Measurements from ENCODE around the gene RAB34. TPM values are rescaled to one million over a fixed set of nuclear protein-coding genes. Genes with fewer than 3 reads are reported as not detected.
"Not testable (repeated sequence)": the region's sequence is repeated elsewhere in the genome, so short reads cannot be mapped to it uniquely, and the experiment has no call there.

The RAB34 gene
- total and polyA plus RNA-seq, 8 donors, result 35.6 to 101 (median 75.4) TPM

DNA sequence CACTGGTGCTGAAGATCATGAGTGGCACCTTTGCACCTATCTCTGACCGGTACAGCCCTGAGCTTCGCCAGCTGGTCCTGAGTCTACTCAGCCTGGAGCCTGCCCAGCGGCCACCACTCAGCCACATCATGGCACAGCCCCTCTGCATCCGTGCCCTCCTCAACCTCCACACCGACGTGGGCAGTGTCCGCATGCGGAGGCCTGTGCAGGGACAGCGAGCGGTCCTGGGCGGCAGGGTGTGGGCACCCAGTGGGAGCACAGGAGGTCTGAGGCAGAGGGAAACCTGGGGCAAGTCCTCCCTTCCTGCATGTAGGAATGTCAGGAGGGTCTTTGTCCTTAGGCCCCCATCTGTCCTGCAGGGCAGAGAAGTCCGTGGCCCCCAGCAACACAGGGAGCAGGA lies 19.6 kb upstream of the RAB34 start:
- Histone ChIP-seq H3K4me3 (no peak overlapping the region), H3K4me1 (peaks cover 0 to 14% (median 10%) of the 10 kb centered on the region in 4 donors), H3K27me3 (no peaks in the 10 kb centered on the region), H3K9me3 (no peaks in the 10 kb centered on the region), H3K27ac (no peak overlapping the region), H3K36me3 (peaks cover 0 to 14% (median 3%) of the 10 kb centered on the region in 4 donors)
- TF ChIP-seq POLR2A (IDR thresholded peaks at IDR 0.05), result no peak
- TF ChIP-seq EP300 (IDR thresholded peaks at IDR 0.05), result no peak
- TF ChIP-seq, protein P1, sequence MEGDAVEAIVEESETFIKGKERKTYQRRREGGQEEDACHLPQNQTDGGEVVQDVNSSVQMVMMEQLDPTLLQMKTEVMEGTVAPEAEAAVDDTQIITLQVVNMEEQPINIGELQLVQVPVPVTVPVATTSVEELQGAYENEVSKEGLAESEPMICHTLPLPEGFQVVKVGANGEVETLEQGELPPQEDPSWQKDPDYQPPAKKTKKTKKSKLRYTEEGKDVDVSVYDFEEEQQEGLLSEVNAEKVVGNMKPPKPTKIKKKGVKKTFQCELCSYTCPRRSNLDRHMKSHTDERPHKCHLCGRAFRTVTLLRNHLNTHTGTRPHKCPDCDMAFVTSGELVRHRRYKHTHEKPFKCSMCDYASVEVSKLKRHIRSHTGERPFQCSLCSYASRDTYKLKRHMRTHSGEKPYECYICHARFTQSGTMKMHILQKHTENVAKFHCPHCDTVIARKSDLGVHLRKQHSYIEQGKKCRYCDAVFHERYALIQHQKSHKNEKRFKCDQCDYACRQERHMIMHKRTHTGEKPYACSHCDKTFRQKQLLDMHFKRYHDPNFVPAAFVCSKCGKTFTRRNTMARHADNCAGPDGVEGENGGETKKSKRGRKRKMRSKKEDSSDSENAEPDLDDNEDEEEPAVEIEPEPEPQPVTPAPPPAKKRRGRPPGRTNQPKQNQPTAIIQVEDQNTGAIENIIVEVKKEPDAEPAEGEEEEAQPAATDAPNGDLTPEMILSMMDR (IDR thresholded peaks at IDR 0.05), result no peak
- no peak for TF ChIP-seq POLR2AphosphoS5 (IDR thresholded peaks at IDR 0.05)
- no peak for DNase-seq
- 93 to 99% (median 94%) methylated on average over 10 to 12 of the region's 12 CpGs for WGBS, 5 donors
- intact Hi-C loops (cut with DNase I; ENCODE audit: low total_unique reads), result no loop called here

DNA sequence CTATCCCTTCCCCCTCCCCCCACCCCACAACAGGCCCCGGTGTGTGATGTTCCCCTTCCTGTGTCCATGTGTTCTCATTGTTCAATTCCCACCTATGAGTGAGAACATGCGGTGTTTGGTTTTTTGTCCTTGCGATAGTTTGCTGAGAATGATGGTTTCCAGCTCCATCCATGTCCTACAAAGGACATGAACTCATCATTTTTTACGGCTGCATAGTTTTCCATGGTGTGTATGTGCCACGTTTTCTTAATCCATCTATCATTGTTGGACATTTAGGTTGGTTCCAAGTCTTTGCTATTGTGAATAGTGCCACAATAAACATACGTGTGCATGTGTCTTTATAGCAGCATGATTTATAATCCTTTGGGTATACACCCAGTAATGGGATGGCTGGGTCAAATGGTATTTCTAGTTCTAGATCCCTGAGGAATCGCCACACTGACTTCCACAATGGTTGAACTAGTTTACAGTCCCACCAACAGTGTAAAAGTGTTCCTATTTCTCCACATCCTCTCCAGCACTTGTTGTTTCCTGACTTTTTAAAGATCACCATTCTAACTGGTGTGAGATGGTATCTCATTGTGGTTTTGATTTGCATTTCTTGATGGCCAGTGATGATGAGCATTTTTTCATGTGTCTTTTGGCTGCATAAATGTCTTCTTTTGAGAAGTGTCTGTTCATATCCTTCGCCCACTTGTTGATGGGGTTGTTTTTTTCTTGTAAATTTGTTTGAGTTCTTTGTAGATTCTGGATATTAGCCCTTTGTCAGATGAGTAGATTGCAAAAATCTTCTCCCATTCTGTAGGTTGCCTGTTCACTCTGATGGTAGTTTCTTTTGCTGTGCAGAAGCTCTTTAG lies 18.5 kb upstream of the RAB34 start:
- WGBS, 5 donors, result 91 to 97% (median 95%) methylated on average over 3 to 7 of the region's 8 CpGs
- intact Hi-C loops (cut with DNase I; ENCODE audit: low total_unique reads); H3K9me3 ChIP-seq; H3K27me3 ChIP-seq; H3K4me1 ChIP-seq; DNase-seq; H3K27ac ChIP-seq; H3K4me3 ChIP-seq: not testable (repeated sequence)
- peaks cover 0 to 14% (median 3%) of the 10 kb centered on the region in 4 donors for H3K36me3 ChIP-seq

DNA sequence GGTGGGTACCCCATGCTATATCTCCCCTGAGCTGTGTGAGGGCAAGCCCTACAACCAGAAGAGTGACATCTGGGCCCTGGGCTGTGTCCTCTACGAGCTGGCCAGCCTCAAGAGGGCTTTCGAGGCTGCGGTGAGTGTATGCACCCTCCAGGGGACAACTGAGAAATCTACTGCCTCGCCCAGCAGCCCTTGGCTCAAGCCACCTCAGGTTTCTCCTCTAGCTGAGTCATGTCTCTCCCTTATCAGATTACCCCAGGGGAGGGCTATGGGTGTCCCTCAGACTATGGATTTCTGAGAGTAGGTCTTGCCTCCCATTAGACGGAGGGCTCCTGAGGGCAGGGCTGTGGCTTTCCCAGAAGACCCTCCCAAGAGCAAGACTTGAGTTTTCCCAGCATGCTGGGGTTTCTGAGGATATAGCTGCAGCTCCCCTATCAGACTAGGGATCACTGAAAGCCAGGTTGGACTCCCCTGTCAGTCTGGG lies 17.6 kb upstream of the RAB34 start:
- intact Hi-C loops (cut with DNase I; ENCODE audit: low total_unique reads), result no loop called here
- no peaks in the 10 kb centered on the region for H3K9me3 ChIP-seq
- no peak overlapping the region for H3K27ac ChIP-seq
- WGBS, 5 donors, result 51 to 73% (median 54%) methylated on average over 3 to 5 of the region's 5 CpGs
- H3K36me3 ChIP-seq, result peaks cover 0 to 14% (median 3%) of the 10 kb centered on the region in 4 donors
- no peak for DNase-seq
- H3K27me3 ChIP-seq, result no peaks in the 10 kb centered on the region
- no peak for TF ChIP-seq EP300 (IDR thresholded peaks at IDR 0.05)
- TF ChIP-seq, protein P1 (IDR thresholded peaks at IDR 0.05), result no peak
- no peak for TF ChIP-seq POLR2AphosphoS5 (IDR thresholded peaks at IDR 0.05)
- TF ChIP-seq POLR2A (IDR thresholded peaks at IDR 0.05), result no peak
- peaks cover 0 to 4% (median 0%) of the 10 kb centered on the region in 4 donors for H3K4me1 ChIP-seq
- H3K4me3 ChIP-seq, result no peak overlapping the region

DNA sequence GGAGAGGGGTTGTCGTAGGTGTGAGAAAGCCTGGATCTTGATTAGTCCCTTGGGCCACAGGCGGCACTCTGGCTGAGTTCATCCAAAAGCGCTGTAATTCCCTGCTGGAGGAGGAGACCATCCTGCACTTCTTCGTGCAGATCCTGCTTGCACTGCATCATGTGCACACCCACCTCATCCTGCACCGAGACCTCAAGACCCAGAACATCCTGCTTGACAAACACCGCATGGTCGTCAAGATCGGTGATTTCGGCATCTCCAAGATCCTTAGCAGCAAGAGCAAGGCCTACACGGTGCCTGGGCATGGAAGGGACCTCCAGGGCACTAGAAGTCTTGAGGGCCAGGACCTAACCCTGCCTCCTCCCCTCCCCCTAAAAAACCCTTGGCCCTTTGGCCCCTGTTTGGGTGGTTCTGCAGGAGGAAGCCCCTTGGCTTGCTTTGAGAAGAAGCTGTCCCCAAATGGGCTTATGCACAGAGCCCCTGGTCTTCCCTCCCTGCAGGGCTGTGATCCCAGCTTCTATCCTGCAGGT lies 17.1 kb upstream of the RAB34 start:
- H3K4me1 ChIP-seq, result peaks cover 0 to 5% (median 1%) of the 10 kb centered on the region in 4 donors
- 88 to 97% (median 89%) methylated on average over 9 to 10 of the region's 10 CpGs for WGBS, 5 donors
- intact Hi-C loops (cut with DNase I; ENCODE audit: low total_unique reads), result no loop called here
- H3K27ac ChIP-seq, result no peak overlapping the region
- no peak for TF ChIP-seq EP300 (IDR thresholded peaks at IDR 0.05)
- TF ChIP-seq POLR2AphosphoS5 (IDR thresholded peaks at IDR 0.05), result no peak
- TF ChIP-seq, protein P1 (IDR thresholded peaks at IDR 0.05), result no peak
- TF ChIP-seq POLR2A (IDR thresholded peaks at IDR 0.05), result no peak
- no peaks in the 10 kb centered on the region for H3K27me3 ChIP-seq
- no peaks in the 10 kb centered on the region for H3K9me3 ChIP-seq
- no peak overlapping the region for H3K4me3 ChIP-seq
- H3K36me3 ChIP-seq, result peaks cover 0 to 14% (median 3%) of the 10 kb centered on the region in 4 donors
- no peak for DNase-seq
